ENCODE results near the gene TSPAN9.

The TSPAN9 gene

GRCh38 chr12:3102771-3103410 lies 25.7 kb downstream of the TSPAN9 start:
- DNase-seq = no peak

- no peak for DNase-seq
Measured at GRCh38 chr12:3103806-3104205, 26.6 kb downstream of the TSPAN9 start.

- no peak for DNase-seq
Measured at GRCh38 chr12:3105690-3106479, 28.7 kb downstream of the TSPAN9 start.

- DNase-seq = no peak
Measured at GRCh38 chr12:3106579-3106978, 29.4 kb downstream of the TSPAN9 start.

GRCh38 chr12:3107071-3107583 lies 29.9 kb downstream of the TSPAN9 start:
- no peak for DNase-seq

- DNase-seq = no peak
Measured at GRCh38 chr12:3107954-3108353, 30.8 kb downstream of the TSPAN9 start.

- no peak for DNase-seq
Measured at GRCh38 chr12:3110578-3110977, 33.4 kb downstream of the TSPAN9 start.

- DNase-seq = no peak
Measured at GRCh38 chr12:3113671-3114325, 36.6 kb downstream of the TSPAN9 start.

- no peak for DNase-seq
Measured at GRCh38 chr12:3114671-3115070, 37.5 kb downstream of the TSPAN9 start.

- DNase-seq = no peak
Measured at GRCh38 chr12:3115078-3115477, 37.9 kb downstream of the TSPAN9 start.

GRCh38 chr12:3116106-3116844 lies 39.1 kb downstream of the TSPAN9 start:
- no peak for DNase-seq

- DNase-seq = no peak
Measured at GRCh38 chr12:3117144-3117581, 40.0 kb downstream of the TSPAN9 start.

GRCh38 chr12:3117591-3118015 lies 40.4 kb downstream of the TSPAN9 start:
- no peak for DNase-seq

GRCh38 chr12:3119192-3119755 lies 42.1 kb downstream of the TSPAN9 start:
- no peak for DNase-seq

- DNase-seq = no peak
Measured at GRCh38 chr12:3119756-3120601, 42.8 kb downstream of the TSPAN9 start.

GRCh38 chr12:3120701-3121100 lies 43.5 kb downstream of the TSPAN9 start:
- no peak for DNase-seq

- no peak for DNase-seq
Measured at GRCh38 chr12:3122841-3123678, 45.9 kb downstream of the TSPAN9 start.

GRCh38 chr12:3123729-3124128 lies 46.5 kb downstream of the TSPAN9 start:
- no peak for DNase-seq

GRCh38 chr12:3124917-3125316 lies 47.7 kb downstream of the TSPAN9 start:
- no peak for DNase-seq

GRCh38 chr12:3125674-3126073 lies 48.5 kb downstream of the TSPAN9 start:
- no peak for DNase-seq

GRCh38 chr12:3127832-3128231 lies 50.7 kb downstream of the TSPAN9 start:
- DNase-seq = no peak
